GM18505 (cell line): ENCODE measurements around the gene CCSER2.

Source experiments
- ATAC-seq: cut with Tn5 transposase; IDR thresholded peaks from one replicate; pipeline ENCODE4 v1.9.1; 2021; ENCODE audit not compliant: unreplicated experiment
- POLR2A ChIP-seq: IDR thresholded peaks from 4 replicates; pipeline ENCODE4 v1.6.1; 2011; ENCODE audit warnings: borderline replicate concordance; ENCODE audit not compliant: insufficient read depth, insufficient read length; ENCODE audit errors: extremely low read depth

Gene CCSER2

DNA sequence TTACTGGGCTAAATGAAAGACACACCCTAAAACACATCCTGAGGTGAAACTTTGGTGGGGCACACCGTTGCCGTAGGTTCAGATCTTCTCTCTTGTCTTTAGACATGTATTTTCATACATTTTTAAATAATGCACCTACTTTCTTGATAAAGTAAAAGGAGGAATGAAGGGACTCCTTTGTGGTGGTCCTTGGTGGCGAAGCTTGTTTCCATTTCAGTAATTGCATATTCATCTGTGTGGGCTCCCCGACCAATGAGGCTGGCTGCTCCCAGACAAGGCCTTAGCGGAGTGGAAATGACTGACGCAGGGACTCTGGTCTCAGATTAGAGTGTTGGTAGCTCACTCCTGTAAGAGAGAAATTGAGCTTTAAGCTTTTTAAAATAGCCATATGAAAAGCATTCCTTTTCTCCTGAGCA, 815 bp downstream of the CCSER2 start:
- TF ChIP-seq POLR2A, result no peak
- no peak for ATAC-seq

DNA sequence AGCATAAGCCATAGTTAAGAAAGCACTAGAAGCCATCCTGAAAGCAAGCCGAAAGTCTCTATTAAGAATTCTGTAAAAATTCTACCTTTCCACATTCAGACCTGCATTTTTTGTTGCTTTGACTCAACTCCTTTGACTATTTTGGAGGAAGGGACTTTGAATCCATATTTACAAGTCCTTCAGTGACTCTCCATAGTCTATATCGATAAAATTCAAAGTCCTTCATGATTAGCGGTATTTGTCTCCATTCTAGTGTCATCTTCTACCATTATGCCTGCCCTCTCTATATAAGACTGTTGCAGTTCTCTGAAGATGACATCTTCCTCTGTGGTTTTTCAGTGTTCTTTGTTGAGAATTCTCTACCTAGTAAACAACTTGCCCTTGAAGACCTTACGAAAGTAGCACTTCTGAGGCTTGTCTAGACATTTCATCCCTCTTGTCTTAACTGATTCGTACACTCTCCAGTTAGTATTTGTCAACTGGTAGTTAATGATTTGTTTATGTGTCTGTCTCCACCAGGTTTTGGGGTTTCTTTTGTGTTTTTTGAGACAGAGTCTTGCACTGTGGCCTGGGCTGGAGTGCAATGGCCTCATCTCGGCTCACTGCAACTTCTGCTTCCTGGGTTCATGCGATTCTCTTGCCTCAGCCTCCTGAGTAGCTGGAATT, 1.7 kb downstream of the CCSER2 start:
- TF ChIP-seq POLR2A, result no peak
- peak; percentile 35 for ATAC-seq

DNA sequence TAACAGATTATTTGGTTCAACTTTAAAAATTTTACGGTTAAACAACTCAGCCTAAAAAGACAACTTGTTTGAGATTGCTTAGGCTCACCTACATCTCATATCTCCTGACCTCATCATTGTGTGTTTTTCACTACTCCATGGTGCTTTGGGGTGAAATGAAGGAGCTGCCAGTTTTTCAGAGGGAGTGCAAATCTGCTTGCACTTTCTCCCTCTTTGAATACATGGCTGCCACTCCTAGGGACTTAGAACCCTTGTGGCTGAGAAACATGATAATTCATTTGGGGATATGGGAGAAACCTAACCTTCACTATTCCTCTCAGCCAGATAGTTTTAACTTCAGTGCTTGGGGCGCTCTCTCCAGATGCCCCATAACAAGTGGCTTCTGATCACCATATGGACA, 2.7 kb downstream of the CCSER2 start:
- ATAC-seq, result no peak
- no peak for TF ChIP-seq POLR2A

DNA sequence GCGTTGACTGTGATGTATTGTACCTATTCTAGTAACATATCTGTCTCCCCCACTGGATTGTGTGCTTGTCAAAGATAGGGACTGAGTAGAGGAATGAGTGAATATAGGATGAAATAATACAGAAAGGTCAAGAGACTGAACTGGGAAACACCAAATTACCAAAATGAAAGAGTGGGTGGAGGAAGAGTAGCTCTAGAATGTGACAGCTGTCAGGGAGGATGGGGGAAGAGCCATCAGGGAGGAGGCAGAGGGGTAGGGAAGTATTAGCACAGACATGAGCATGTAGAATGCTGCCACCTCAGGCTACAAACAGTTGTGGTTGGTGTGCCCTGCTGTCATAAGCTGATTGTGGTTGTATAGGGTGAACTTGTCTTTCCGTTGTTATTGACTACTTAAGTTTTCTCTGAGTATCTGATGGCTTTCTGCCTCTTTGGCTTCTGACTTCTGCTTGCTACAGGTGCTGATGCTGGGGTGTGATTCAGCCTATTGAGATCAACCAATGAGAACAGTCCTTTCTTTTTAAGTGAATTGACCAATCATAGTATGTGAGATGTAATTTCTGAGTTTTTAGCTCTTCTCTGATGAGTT, 5.6 kb downstream of the CCSER2 start:
- no peak for TF ChIP-seq POLR2A
- ATAC-seq, result peak; percentile 48

DNA sequence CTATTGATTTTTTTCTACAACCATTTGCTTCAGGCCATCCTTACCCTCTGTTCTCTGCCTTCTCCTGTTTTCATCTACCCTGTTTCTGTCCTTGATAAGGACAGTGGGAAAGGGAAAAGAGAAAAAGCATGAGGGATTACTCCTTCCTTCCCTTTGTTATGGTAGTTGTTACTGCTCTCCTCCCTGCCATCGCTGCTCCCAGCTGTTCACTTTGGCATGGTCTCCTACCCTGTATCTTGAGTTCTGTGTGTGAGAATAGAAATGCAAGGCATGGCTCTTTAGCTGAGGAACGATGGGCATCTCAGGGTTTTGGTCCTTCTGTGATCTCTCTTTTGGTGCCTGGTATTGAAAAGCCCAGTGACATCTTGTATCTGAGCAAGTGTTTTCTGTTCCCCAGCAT, 6.4 kb downstream of the CCSER2 start:
- no peak for TF ChIP-seq POLR2A
- ATAC-seq, result no peak

DNA sequence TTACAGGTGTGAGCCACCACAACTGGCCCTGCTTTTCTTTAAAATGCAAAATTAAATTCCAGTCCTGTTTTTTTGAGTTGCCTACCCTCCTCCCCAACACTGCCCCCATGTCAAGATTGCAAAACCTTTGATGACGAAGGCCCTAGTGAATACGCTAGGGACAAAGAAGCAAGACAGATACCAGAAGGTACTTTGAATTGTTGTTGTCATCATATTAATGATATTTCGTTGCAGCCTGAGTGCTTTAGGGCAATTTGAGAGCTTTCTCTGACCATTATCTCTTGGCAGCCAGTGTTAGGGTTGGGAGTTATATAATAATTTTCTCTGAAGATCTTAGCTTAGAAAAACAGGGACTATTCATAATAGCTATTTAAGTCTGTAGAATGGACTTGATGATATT, 7.1 kb downstream of the CCSER2 start:
- no peak for TF ChIP-seq POLR2A
- no peak for ATAC-seq

DNA sequence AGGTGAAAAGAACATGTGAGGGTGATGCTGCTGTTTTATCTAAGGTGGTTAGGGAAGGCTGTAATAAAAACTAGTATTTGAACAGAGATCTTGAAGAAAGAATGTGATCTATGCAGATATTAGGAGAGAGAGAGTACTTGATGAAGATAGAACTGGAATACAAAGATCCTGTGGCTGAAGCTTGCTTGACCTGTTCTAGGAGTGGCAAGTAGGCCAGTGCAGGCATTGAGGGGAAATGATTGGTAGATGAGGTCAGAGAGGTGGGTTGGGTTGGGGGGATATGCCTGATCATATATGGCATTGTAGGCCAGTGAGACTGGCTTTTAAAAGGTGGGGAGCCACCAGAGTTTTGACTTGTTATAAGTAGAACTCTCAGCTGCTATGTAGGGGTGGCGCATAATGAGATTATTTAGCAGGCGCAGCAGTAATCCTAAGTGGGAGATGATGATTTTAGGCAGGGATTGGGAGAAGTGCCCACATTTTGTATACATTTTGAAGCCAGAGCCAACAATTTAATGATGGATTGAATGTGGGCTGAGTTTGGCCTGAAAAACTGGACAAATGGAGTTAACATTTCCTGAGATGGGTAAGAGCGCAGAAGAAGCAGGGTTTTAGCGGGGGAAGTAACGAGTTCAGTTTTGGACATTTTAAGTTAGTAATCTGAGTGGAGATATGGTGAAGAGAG, 8.2 kb downstream of the CCSER2 start:
- ATAC-seq, result no peak
- TF ChIP-seq POLR2A, result no peak

DNA sequence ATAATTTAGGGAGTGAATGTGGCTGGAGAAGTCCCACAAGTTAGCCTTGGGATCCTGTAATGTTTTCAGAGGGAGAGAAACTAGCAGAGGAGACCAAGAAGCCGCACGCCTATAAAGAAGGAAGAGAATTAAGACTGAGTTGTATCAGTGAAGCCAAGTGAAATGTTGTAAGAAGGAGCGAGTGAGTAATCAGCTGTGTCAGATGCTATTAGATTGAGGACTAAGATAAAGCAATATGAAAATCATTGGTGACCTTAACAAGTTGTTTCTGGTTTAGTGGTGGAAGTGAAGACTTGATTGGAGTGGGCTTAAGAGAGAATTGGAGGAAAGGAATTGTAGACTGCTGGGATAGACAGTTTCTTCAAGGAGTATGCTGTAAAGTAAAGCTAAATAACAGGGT, 8.8 kb downstream of the CCSER2 start:
- ATAC-seq, result no peak
- no peak for TF ChIP-seq POLR2A

DNA sequence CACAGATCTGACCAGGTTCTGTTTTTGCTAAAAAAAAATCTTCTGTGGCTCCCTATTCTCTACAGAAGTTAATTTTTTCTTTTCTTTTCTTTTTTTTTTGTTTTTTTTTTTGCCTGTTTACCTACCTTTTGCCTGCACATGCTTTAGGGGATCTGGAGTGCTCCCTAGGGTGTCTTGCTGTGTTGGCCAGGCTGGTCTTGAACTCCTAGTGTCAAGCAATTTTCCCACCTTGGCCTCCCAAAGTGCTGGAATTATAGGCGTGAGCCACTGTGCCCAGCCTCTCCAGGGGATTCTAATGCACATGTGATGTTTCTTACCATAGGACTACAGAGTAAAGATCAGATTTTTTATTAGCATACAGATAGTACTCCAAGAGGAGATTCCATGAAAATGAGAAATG, 10.6 kb downstream of the CCSER2 start:
- TF ChIP-seq POLR2A, result no peak
- ATAC-seq, result no peak

DNA sequence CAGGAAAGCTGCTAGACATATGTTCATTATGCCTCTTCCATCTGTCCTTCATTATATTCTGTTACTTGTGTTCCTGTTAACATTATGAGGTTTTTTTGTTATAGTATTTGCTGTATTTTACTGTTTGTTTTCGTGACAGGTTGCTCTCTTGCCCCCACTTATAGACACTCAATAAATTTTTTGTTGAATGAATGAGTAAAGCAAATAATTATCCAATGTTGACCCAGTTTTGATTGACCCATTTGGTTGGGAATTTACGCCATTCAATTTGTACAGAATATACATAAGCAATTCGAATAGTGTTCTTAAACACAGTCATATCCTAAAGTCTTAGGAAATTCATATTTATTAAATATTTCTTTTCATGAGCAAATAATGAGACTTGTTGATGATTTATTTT, 11.8 kb downstream of the CCSER2 start:
- TF ChIP-seq POLR2A, result no peak
- no peak for ATAC-seq

DNA sequence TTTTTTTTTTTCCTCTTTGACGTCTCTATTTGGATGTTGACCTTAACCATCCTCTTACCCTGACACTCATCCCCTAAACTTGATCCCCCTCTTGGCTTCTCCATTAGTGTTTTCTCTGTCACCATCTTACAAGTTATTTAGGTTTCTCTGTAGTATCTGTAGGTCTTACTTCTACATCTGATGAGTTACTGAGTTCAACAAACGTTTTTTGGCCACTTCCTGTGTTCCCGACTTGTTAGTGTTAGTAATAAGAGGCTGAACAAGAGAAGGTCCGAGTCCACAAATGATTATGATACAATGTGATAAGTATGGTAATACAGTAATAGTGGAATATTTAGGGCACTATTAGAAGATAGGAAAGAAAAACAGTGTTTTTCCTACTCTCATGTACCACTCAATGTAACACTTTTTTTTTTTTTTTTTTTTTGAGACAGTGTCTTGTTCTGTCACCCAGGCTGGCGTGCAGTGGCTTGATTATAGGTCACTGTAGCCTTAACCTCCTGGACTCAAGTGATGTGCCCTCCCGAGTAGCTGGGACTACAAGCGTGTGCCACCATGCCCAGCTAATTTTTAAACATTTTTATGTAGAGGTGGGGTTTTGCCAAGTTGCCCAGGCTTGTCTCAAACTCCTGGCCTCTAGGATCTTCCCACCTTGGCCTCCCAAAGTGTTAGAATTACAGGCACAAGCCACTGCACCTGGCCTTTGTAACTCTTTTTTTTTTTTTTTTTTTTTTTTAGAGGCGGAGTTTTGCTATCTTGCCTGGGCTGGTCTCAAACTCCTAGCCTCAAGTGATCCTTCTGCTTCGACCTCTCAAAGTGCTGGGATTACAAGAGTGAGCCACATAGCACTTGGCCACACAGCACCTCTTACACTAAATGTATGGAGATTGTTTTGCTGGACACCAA, 12.5 kb downstream of the CCSER2 start:
- ATAC-seq, result no peak
- TF ChIP-seq POLR2A, result no peak

DNA sequence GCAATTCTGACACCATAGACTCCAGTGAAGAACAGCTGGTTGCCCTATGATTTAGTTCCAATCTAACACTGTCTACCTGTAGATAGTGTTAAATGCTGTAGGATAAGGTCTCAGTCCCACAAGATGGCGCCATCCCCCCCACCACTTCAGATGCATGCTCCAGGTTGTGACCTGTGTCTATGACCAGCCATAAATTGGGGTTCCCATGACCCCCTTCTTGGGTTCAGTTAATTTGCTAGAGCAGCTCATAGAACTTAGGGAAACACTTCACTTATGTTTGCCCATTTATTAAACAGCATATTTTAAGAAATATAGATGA, 13.1 kb downstream of the CCSER2 start:
- ATAC-seq, result no peak
- no peak for TF ChIP-seq POLR2A

DNA sequence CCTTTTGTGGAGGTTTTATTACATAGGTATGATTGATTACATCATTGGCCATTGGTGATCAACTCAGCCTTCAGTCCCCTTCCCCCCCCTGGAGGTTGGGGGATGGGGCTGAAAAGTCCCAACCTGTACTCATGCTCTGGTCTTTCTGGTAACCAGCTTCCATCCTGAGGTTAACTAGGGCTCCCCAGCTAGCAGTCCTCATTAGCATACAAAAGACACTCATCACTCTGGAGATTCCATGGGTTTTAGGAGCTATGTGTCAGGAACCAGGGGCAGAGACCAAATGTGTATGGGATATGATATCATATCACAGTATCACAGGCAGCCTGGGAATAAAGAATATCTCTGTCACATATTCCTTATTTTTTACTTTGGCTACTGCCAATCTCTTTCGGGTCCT, 13.6 kb downstream of the CCSER2 start:
- TF ChIP-seq POLR2A, result no peak
- no peak for ATAC-seq
